22Rv1 (cell line): ENCODE results near the gene PSG1.
"Not testable (repeated sequence)": the region's sequence is repeated elsewhere in the genome, so short reads cannot be mapped to it uniquely, and the experiment has no call there.

Source experiments
- H3K27ac ChIP-seq: fragments of 450-650 bp; 2 replicates; pipeline ENCODE4 v1.5.1; 2017
- CTCF ChIP-seq: fragments of 450-650 bp; IDR thresholded peaks from 2 replicates; pipeline ENCODE4 v1.5.1; 2017; ENCODE audit warnings: mild to moderate bottlenecking

PSG1 gene

GRCh38 chr19:42906162-42906561, 26.6 kb upstream of the PSG1 start:
- H3K27ac ChIP-seq: not testable (repeated sequence)

- not testable (repeated sequence) for H3K27ac ChIP-seq
Measured at GRCh38 chr19:42900561-42900960, 21.0 kb upstream of the PSG1 start.

- H3K27ac ChIP-seq: not testable (repeated sequence)
Measured at GRCh38 chr19:42899674-42900073, 20.2 kb upstream of the PSG1 start.

GRCh38 chr19:42899110-42899509, 19.6 kb upstream of the PSG1 start:
- not testable (repeated sequence) for H3K27ac ChIP-seq

- H3K27ac ChIP-seq: not testable (repeated sequence)
Measured at GRCh38 chr19:42898656-42899055, 19.1 kb upstream of the PSG1 start.

GRCh38 chr19:42897729-42898128, 18.2 kb upstream of the PSG1 start:
- H3K27ac ChIP-seq: not testable (repeated sequence)

- H3K27ac ChIP-seq: not testable (repeated sequence)
Measured at GRCh38 chr19:42890446-42890845, 10.9 kb upstream of the PSG1 start.

GRCh38 chr19:42887876-42888445, 8.4 kb upstream of the PSG1 start:
- not testable (repeated sequence) for H3K27ac ChIP-seq

- H3K27ac ChIP-seq: not testable (repeated sequence)
Measured at GRCh38 chr19:42882730-42883129, 3.2 kb upstream of the PSG1 start.

GRCh38 chr19:42882010-42882409, 2.5 kb upstream of the PSG1 start:
- H3K27ac ChIP-seq: not testable (repeated sequence)

- H3K27ac ChIP-seq: not testable (repeated sequence)
- peak; percentile 24; the same call in 1 of the 2 replicates for TF ChIP-seq CTCF
Measured at GRCh38 chr19:42881279-42881678, 1.8 kb upstream of the PSG1 start.

GRCh38 chr19:42880621-42881020, 1.1 kb upstream of the PSG1 start:
- not testable (repeated sequence) for H3K27ac ChIP-seq

GRCh38 chr19:42876596-42876995, 2.9 kb downstream of the PSG1 start:
- H3K27ac ChIP-seq: not testable (repeated sequence)

GRCh38 chr19:42875881-42876280, 3.6 kb downstream of the PSG1 start:
- not testable (repeated sequence) for H3K27ac ChIP-seq

GRCh38 chr19:42874901-42875813, 4.4 kb downstream of the PSG1 start:
- not testable (repeated sequence) for H3K27ac ChIP-seq

GRCh38 chr19:42874136-42874535, 5.4 kb downstream of the PSG1 start:
- not testable (repeated sequence) for H3K27ac ChIP-seq
